ENCODE data around the gene TXNRD2.

TXNRD2 gene

GRCh38 chr22:19855504-19856409 lies 85.9 kb downstream of the TXNRD2 start:
- TF ChIP-seq GATA1 (IDR thresholded peaks at IDR 0.05; ENCODE audit: low read depth, low read length) (peak; percentile 90), POLR2A (IDR thresholded peaks at IDR 0.05; ENCODE audit: low read length) (no peak)
- peak; percentile 80 to 82 for DNase-seq

DNA sequence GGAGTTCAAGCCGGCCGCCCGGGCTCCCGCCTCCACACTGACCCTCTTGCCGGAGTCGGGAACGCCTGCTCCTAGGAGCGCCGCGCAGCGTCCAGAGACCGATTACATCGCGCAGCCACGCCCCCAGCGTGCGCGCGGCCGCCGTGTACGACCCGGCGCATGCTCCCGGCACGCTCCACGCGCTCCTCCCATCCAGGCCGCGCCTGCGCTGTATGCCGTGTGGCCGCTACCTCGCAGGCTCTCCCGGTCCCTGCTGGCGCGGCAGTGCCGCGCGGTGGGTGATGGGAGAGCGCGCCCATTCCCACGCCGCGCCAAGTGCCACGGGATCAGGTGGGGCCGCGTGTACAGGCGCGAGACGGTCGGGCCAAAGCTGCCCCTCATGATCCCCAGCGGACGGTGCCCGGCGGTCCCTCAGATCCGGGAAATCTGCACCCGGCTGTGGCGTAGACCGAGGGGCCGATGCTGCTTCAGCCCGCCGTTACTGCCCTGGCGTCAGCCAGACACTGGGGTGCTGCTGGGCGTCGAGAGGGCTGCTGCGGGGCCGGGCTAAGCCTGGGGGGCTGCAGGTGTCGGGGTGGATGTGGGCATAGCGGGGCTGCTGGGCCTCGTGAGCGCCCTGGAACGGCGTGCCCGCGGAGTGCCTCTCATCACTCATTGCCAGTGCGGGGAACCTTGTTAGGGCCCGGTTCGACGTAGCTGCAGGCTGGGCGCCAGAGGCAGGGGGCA lies 86.7 kb downstream of the TXNRD2 start, which contains the start of the genes GNB1L and RTL10:
TSS of gene GNB1L (minus strand) at position 97 of the 726 bp plus-strand sequence. CDS start 33,519 bp downstream, outside the sequence.
TSS of gene RTL10 (minus strand) at position 97 of the 726 bp plus-strand sequence. CDS start 2,613 bp downstream, outside the sequence.
- TF ChIP-seq GATA1 (IDR thresholded peaks at IDR 0.05; ENCODE audit: low read depth, low read length) (no peak), POLR2A (IDR thresholded peaks at IDR 0.05; ENCODE audit: low read length) (peak; percentile 96)
- peak; percentile 98 to 99 for DNase-seq

DNA sequence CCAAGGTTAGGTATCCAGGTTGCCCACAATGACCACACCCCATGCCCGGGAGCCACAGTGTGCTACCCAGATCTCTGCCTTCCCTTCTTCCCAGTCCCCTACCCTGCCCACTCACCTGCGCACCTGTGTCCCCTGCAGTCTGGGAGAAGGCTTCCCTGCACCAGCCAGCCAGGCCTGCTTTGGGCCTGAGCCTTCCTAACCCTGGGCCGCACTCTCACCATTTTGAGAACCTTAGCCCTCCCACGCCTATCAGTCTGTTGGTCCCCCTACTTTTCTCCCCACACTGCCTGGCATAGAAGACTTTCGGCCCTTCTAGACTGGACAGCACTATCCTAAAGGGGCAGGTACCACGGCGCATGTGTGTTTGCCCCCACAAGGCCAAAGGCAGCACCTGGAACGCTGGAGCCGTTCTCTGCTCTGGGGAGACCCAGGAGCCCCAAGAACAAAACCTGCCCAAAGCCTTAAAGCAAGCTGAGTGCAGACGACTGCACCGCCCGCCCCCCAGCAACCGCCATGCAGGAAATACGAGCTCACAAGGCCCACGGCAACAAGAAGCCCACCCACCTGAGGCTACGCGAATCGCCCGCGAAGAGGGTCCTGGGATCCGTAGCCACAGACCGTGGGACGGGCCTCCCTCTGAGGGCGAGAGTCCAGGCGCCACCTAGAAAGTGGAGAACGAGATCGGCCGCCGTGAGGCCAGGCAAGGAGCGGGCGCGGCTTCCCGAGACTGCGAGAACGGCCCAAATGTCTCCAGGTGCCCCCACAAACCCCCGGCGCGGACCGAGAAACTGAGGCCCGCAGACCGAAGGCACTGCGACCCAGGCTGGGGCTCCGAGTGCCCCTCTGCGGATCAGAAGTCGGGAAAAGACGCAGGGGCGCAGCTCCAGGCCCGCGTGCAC lies 87.5 kb downstream of the TXNRD2 start:
- DNase-seq, result peak in 1 of 2 experiments; percentile 38
- TF ChIP-seq GATA1 (IDR thresholded peaks at IDR 0.05; ENCODE audit: low read depth, low read length) (no peak), POLR2A (IDR thresholded peaks at IDR 0.05; ENCODE audit: low read length) (no peak)

DNA sequence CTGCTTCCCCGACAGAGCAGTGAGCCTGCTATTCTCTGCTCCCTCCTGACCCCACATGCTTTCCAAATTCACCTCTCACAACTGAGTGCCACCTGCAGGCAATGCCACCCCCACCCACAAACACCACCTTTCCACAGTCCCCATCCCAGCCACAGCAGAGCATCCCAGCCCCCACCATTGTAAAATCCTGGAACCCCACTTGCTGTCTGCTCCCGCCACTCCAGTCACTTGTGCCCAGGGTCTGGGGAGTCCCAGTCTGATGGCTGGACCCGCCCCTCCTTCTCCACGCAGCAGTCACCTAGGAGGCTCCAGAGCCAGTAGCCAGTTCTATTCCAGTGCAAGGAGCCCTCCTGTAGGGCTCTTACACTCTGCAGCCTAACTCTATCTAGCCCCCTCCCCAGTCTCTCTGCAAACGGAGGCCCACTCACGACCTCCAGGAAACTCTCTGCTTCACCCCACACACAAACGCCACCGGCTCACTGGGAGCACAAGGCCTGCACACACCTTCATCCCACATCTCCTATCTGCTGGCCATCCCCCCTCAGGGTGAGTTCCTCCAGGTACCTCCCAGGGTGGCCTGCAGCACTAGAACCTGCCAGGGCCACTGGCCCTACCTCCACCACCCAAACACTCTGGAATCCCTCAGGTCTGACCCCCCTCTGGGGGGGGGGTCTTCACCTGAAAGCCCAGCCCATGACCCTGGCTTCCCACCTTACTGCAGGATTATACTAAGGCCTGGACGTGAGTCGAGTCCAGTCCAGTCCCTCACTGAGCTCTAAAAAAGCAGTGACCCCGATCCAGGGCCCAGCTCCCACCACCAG lies 88.3 kb downstream of the TXNRD2 start:
- no peak for DNase-seq
- no peak for TF ChIP-seq GATA1 (IDR thresholded peaks at IDR 0.05; ENCODE audit: low read depth, low read length)
- no peak for TF ChIP-seq POLR2A (IDR thresholded peaks at IDR 0.05; ENCODE audit: low read length)

DNA sequence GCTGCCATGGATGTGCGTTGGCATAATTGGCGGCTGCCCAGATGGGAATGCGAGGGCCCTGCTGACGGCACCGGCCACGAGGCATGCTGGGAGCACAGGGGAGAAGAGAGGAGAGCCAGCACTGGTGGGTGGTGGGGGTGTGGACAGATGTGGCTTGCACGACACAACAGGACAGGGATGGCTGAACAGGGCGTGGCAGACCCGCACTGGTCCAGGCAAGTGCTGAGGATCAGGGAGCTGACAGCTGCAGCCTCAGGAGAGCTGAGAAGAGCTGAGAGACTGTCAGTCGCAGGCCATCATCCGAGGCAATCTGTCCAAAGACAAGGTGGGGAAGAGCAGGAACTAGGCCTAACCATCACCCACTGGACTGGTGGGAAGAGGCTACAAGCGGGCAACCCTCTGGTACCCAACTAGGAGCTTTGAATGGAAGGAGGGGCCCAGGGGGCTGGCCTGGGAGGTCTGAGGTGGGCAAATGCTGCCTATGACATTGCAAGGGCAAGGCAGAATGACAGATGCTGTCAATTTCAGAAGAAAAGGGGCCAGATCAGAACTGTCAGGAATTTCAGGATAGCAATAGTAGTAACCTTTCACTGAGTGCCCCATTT lies 89.3 kb downstream of the TXNRD2 start:
- DNase-seq, result no peak
- no peak for TF ChIP-seq GATA1 (IDR thresholded peaks at IDR 0.05; ENCODE audit: low read depth, low read length)
- TF ChIP-seq POLR2A (IDR thresholded peaks at IDR 0.05; ENCODE audit: low read length), result no peak

- DNase-seq, result no peak
Observed at GRCh38 chr22:19851291-19852176, 90.1 kb downstream of the TXNRD2 start.

DNA sequence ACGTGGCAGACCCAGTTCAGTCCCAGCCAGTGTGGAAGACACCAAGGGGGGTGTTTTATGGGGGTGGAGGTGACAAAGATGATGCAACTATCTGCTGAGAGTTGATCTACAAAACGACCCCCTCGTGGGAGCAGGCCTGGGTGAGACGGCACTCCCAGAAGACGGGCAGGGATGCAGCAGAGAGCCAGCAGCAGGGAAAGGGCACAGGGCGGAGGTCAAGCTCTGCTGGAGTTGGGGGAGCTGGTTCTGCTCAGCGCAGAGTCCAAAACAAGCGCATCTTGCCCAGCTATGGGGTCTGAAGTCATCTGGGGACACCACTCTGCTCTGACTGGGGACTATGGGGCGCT lies 90.9 kb downstream of the TXNRD2 start:
- TF ChIP-seq GATA1 (IDR thresholded peaks at IDR 0.05; ENCODE audit: low read depth, low read length), result no peak
- TF ChIP-seq POLR2A (IDR thresholded peaks at IDR 0.05; ENCODE audit: low read length), result no peak
- DNase-seq, result no peak

More at GRCh38 chr22:19851291-19852176, 90.1 kb downstream of the TXNRD2 start:
- no peak for TF ChIP-seq POLR2A (IDR thresholded peaks at IDR 0.05; ENCODE audit: low read length)
- no peak for TF ChIP-seq GATA1 (IDR thresholded peaks at IDR 0.05; ENCODE audit: low read depth, low read length)

DNA sequence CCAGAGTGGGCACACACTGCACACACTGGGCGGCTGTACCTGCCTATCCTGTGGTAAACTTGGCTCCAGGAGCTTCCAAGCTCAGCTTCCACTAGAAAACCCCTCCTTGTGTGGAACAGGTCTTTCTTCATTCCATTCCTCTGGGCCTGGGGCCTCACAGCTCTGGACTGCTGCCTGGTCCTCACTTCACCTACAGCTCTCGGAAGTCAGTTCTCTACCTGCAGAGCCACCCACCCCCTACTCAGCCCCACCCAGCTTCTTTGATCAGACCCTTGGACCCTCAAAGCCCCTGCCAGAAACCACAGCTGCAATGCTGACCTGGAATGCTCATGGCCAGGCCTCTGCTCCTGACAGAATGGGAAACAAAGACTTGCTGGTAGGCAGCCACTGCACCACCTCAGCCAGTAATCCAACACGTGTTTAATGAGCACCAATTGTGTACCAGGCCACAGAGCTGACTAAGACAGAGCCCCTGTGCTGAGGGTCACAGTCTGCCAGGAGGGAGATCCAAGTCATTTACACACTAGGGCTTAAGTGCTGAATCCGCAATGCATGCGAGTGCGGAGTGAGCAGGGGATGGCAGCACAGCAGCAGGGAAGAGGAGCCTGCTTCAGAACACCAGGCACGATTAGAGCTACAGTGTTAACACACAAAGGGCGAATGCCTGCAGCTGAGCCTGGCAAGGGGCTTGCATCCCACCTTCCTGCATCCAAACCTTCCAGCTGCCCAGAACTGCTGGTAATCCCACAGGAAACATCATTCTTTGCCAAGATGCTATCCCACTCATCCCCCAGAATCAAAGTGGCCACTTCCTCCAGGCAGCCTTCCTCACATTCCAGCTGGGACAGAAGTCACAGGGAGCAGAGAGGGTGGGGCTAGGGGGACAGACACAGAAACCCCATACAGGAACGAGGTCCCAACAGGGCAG lies 91.5 kb downstream of the TXNRD2 start:
- no peak for DNase-seq
- TF ChIP-seq POLR2A (IDR thresholded peaks at IDR 0.05; ENCODE audit: low read length) (no peak), GATA1 (IDR thresholded peaks at IDR 0.05; ENCODE audit: low read depth, low read length) (no peak)

GRCh38 chr22:19848298-19849224 lies 93.1 kb downstream of the TXNRD2 start:
- TF ChIP-seq GATA1 (IDR thresholded peaks at IDR 0.05; ENCODE audit: low read depth, low read length) (no peak), POLR2A (IDR thresholded peaks at IDR 0.05; ENCODE audit: low read length) (peak; percentile 22)
- DNase-seq, result no peak

GRCh38 chr22:19847345-19847632 lies 94.3 kb downstream of the TXNRD2 start:
- TF ChIP-seq GATA1 (IDR thresholded peaks at IDR 0.05; ENCODE audit: low read depth, low read length) (no peak), POLR2A (IDR thresholded peaks at IDR 0.05; ENCODE audit: low read length) (no peak)
- no peak for DNase-seq

All from erythroblast (primary cell).